Type B pancreatic cell (in vitro differentiated cells): ENCODE data around the gene NOL4L. TPM values are rescaled to one million over a fixed set of nuclear protein-coding genes. Genes with fewer than 3 reads are reported as not detected.

ENCODE experiments used
- DNase-seq: peaks from one replicate; pipeline ENCODE4 v3.0.0; 2021; ENCODE audit warnings: mixed read lengths; ENCODE audit not compliant: unreplicated experiment; ENCODE audit errors: extremely low spot score
- H3K27ac Mint-ChIP-seq: 2 replicates; pipeline ENCODE4 v1.8.0; 2021; ENCODE audit warnings: mild to moderate bottlenecking, mixed read lengths
- H3K27me3 Mint-ChIP-seq: 2 replicates; pipeline ENCODE4 v1.8.0; 2021; ENCODE audit warnings: mixed read lengths
- H3K36me3 Mint-ChIP-seq: 2 replicates; pipeline ENCODE4 v1.8.0; 2021; ENCODE audit warnings: mixed read lengths
- H3K4me1 Mint-ChIP-seq: one replicate; pipeline ENCODE4 v1.8.0; 2021; ENCODE audit warnings: mixed read lengths; ENCODE audit not compliant: unreplicated experiment
- H3K4me3 Mint-ChIP-seq: 2 replicates; pipeline ENCODE4 v1.8.0; 2021; ENCODE audit warnings: mild to moderate bottlenecking, mixed read lengths
- H3K9me3 Mint-ChIP-seq: 2 replicates; pipeline ENCODE4 v1.8.0; 2021; ENCODE audit warnings: mixed read lengths
- total RNA-seq: library from RNA; stranded (reverse); gene quantifications from 2 replicates; pipeline ENCODE4 v1.2.1, GENCODE V29; 2021; ENCODE audit warnings: low replicate concordance
- TF ChIP-seq, protein P1 (sequence below): fragments of 200-600 bp; sonication (generic); conservative IDR thresholded peaks from 2 replicates; pipeline ENCODE4 v1.5.0; 2021; ENCODE audit warnings: antibody characterized with exemption, mild to moderate bottlenecking

The NOL4L gene
- total RNA-seq, 1 donor from 2014 or later, result 44.5 TPM

DNA sequence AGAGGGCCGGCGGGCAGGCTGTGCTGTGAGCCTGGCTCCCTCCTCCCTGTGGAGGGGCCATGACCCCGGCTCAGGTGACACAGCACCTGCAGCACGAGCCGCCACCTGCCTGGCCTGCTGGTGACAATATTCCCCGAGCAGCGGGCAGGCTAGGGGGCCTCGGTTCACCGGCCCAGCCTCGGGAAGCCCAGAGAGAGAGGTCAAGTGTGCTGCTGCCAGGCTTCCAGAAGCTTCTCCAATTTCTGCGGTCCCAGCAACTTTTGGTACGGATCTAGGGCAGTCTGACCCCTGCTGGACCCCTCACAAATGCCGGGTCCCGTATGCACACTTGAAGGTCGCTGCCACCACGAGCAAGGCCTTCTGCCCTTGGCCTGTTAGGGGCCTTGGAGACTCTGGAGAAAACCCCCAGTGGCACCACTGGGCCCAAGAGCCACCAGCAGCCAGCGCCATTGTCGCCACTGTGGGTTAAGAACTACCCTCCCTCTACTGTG is 38.6 kb upstream of the NOL4L start:
- no peak for DNase-seq
- Mint-ChIP-seq H3K27me3 (peaks cover 8% of the 10 kb centered on the region), H3K9me3 (no peaks in the 10 kb centered on the region), H3K27ac (no peak overlapping the region), H3K36me3 (no peaks in the 10 kb centered on the region), H3K4me3 (no peak overlapping the region), H3K4me1 (peaks cover 36% of the 10 kb centered on the region)
- TF ChIP-seq, protein P1, sequence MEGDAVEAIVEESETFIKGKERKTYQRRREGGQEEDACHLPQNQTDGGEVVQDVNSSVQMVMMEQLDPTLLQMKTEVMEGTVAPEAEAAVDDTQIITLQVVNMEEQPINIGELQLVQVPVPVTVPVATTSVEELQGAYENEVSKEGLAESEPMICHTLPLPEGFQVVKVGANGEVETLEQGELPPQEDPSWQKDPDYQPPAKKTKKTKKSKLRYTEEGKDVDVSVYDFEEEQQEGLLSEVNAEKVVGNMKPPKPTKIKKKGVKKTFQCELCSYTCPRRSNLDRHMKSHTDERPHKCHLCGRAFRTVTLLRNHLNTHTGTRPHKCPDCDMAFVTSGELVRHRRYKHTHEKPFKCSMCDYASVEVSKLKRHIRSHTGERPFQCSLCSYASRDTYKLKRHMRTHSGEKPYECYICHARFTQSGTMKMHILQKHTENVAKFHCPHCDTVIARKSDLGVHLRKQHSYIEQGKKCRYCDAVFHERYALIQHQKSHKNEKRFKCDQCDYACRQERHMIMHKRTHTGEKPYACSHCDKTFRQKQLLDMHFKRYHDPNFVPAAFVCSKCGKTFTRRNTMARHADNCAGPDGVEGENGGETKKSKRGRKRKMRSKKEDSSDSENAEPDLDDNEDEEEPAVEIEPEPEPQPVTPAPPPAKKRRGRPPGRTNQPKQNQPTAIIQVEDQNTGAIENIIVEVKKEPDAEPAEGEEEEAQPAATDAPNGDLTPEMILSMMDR, result peak; percentile 35

DNA sequence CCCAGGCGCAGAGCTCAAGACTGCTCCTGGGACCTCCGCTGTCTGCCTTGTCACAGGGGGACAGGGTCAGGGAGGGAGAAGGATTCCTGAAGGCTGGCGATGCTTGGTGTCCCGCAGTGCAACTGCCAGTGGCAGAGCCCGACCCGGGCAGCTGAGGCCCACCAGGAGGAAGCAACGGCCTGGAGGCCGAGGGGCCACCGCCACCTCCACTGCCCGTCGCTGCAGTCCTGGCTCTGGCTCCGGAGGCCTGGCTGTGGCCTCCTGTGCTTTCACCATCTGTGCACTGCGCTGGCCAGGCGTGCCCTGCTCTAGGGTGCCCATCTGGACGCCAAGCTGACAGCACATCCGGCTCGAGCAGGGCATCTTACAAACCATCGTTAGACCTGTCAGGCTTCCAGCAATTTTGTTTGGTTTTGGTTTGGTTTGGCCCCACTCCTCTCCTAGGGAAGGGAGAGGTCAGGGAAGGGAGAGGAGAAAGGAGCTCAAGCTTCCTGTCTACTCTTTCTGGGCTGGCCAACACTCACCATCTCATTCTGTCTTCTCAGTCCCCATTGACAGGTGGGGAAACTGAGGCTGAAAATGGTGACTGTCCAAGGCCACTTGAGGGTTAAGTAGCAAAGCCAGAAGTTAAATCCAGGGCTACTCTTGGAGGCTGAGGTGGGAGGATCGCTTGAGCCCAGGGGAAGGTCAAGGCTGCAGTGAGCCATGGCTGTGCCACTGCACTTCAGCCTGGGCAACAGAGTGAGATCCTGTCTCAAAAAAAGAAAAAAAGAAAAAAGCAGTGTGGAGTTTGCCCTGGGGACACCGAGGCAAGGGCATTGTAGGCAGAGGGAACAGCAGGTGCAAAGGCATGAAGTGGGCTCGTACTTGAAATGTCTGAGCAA is 37.7 kb upstream of the NOL4L start:
- H3K4me3 Mint-ChIP-seq, result no peak overlapping the region
- TF ChIP-seq, protein P1, result no peak
- no peak for DNase-seq
- no peaks in the 10 kb centered on the region for H3K36me3 Mint-ChIP-seq
- H3K4me1 Mint-ChIP-seq, result peaks cover 31% of the 10 kb centered on the region
- H3K9me3 Mint-ChIP-seq, result no peaks in the 10 kb centered on the region
- peaks cover 8% of the 10 kb centered on the region for H3K27me3 Mint-ChIP-seq
- no peak overlapping the region for H3K27ac Mint-ChIP-seq

DNA sequence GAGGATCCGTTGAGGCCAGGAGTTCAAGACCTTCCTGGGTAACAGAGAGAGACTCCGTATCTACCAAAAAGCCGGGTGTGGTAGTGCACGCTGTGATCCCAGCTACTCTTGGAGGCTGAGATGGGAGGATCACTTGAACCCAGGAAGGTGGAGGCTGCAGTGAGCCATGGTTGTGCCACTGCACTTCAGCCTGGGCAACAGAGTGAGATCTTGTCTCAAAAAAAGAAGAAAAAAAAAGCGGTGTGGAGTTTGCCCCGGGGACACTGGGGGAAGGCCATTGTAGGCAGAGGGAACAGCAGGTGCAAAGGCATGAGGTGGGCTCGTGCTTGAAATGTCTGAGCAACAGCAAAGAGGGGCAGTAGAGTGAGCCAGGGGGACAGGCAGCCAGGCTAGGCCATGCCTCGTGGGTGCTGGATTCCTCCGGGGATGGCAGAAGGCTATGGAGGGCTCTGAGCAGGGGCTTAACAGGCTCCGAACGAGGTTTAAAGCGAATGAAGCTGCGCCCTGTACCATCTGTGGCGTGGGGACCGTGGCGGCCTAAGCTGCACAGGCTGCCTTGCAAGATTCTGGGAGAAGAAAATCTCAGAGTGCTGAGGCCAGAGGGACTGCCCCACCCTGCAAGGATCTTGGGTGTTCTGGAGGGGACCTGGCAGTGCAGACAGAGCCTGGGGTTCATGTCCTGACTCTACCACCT is 36.9 kb upstream of the NOL4L start:
- H3K9me3 Mint-ChIP-seq, result no peaks in the 10 kb centered on the region
- no peaks in the 10 kb centered on the region for H3K36me3 Mint-ChIP-seq
- H3K27me3 Mint-ChIP-seq, result peaks cover 8% of the 10 kb centered on the region
- no peak for DNase-seq
- peaks cover 25% of the 10 kb centered on the region for H3K4me1 Mint-ChIP-seq
- no peak overlapping the region for H3K27ac Mint-ChIP-seq
- TF ChIP-seq, protein P1, result no peak
- no peak overlapping the region for H3K4me3 Mint-ChIP-seq

DNA sequence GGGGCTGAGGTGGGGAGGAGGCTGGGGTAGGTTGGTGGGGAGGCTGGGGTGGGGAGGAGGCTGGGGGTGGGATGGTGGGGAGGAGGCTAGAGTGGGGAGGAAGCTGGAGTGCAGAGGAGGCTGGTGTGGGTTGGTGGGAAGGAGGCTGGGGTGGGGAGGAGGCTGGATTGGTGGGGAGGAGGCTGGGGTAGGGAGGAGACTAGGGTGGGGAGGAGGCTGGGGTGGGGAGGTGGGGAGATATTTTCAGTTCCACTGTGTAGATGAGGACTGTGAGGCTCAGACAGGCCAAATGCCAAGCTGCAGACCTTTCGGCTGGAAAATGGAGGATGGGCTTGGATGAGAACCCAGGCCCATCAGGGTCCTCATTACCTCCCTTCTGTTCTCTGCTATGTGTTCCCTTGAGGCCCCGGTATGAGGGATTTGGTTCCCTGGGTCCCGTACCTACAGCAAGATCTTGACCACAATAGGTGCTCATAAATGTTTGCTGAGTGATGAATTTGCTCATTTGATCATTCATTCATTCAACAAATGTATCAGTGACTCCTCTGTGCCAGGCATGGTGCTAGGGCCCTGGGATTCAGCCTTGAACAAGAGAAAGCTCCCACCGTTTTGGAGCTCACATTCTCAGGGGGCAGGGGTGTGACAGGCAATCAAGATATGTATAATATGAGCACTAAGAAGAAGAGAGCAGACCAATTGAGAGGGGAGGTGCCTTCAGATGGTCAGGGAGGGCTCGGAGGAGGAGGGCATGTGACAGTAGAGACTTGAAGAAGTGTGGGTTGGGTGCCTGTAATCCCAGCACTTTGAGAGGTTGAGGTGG is 36.1 kb upstream of the NOL4L start:
- Mint-ChIP-seq H3K36me3 (no peaks in the 10 kb centered on the region), H3K27ac (no peak overlapping the region), H3K4me3 (no peak overlapping the region), H3K4me1 (peaks cover 25% of the 10 kb centered on the region), H3K27me3 (peaks cover 8% of the 10 kb centered on the region), H3K9me3 (no peaks in the 10 kb centered on the region)
- no peak for DNase-seq
- TF ChIP-seq, protein P1, result no peak

DNA sequence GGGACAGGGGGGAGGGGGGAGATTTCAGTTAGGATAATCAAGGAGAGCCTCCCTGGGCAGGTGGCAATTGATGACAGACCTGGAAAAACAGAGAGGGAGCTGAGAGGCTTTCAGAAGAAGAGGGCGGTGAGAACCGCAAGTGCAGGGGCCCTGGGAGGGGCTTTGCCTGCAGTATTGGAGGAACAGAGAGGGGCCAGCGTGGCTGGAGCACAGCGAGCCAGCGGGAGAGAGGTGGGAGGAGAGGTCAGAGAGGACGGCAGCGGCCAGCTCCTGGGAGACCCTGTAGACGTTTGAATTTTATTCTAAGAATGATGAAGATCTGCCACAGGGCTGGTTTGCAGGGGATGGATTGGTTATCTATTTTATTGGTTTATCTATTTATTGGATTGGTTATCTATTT is 34.5 kb upstream of the NOL4L start:
- no peaks in the 10 kb centered on the region for H3K36me3 Mint-ChIP-seq
- H3K4me3 Mint-ChIP-seq, result no peak overlapping the region
- H3K4me1 Mint-ChIP-seq, result peaks cover 28% of the 10 kb centered on the region
- TF ChIP-seq, protein P1, result no peak
- H3K27ac Mint-ChIP-seq, result no peak overlapping the region
- peaks cover 15% of the 10 kb centered on the region for H3K27me3 Mint-ChIP-seq
- H3K9me3 Mint-ChIP-seq, result no peaks in the 10 kb centered on the region
- DNase-seq, result no peak
